Tibial nerve (tissue), 4 donors: Measurements from ENCODE around the gene ZWILCH.

Experiments
- EP300 ChIP-seq, 2 donors: sonication (generic); formaldehyde crosslinking; IDR thresholded peaks; one replicate each; pipeline ENCODE4 v1.6.1; 2017; ENCODE audit warnings: antibody characterized with exemption in 2 of 2, mild to moderate bottlenecking in 1 of 2
- POLR2A ChIP-seq, 2 donors: fragments of 450-650 bp; IDR thresholded peaks; one replicate each; pipeline ENCODE4 v1.6.1; 2017; ENCODE audit warnings: antibody characterized with exemption in 2 of 2, mild to moderate bottlenecking in 2 of 2, moderate library complexity in 2 of 2
- TF ChIP-seq, protein P1 (sequence below), 5 experiments: fragments of 200-600 bp in 3 of 5; fragments of 450-650 bp in 2 of 5; sonication (generic) in 3 of 5; IDR thresholded peaks; one replicate each; pipeline ENCODE4 v1.5.1; 2016 to 2019; ENCODE audit warnings: antibody characterized with exemption in 5 of 5, mild to moderate bottlenecking in 3 of 5, moderate library complexity in 2 of 5

DNA sequence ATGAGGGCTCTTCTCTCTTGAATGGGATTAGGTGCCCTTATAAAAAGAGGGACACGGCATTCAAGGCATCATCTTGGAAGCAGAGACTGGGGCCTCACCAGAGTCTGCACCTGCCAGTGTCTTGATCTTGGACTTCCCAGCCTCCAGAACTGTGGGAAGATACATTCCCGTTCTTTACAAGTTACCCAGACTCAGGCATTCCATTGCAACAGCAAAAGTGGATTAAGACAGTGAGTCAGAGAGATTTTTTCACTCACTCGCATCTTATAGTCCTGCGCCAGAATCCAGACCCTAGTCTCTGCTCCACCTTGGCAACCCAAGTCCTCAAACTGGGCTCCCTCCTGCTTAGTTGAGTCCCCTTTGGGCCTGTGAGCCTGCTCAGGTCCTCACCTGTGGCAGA, 58.0 kb downstream of the ZWILCH start:
- TF ChIP-seq POLR2A (IDR thresholded peaks at IDR 0.05) (no peak), EP300 (IDR thresholded peaks at IDR 0.05) (no peak)
- TF ChIP-seq, protein P1, sequence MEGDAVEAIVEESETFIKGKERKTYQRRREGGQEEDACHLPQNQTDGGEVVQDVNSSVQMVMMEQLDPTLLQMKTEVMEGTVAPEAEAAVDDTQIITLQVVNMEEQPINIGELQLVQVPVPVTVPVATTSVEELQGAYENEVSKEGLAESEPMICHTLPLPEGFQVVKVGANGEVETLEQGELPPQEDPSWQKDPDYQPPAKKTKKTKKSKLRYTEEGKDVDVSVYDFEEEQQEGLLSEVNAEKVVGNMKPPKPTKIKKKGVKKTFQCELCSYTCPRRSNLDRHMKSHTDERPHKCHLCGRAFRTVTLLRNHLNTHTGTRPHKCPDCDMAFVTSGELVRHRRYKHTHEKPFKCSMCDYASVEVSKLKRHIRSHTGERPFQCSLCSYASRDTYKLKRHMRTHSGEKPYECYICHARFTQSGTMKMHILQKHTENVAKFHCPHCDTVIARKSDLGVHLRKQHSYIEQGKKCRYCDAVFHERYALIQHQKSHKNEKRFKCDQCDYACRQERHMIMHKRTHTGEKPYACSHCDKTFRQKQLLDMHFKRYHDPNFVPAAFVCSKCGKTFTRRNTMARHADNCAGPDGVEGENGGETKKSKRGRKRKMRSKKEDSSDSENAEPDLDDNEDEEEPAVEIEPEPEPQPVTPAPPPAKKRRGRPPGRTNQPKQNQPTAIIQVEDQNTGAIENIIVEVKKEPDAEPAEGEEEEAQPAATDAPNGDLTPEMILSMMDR (IDR thresholded peaks at IDR 0.05), result no peak
